Measurements from ENCODE around the gene ANKRD55.
"Not testable (repeated sequence)": the region's sequence is repeated elsewhere in the genome, so short reads cannot be mapped to it uniquely, and the experiment has no call there.

ANKRD55 gene

GRCh38 chr5:56253924-56254323 is 20.8 kb upstream of the ANKRD55 start:
- DNase-seq (ENCODE audit: low read depth in 1 of 2, low spot score in 1 of 2), result no peak

- DNase-seq (ENCODE audit: low read depth in 1 of 2, low spot score in 1 of 2), result no peak
These were observed 20.0 kb upstream of the ANKRD55 start for GRCh38 chr5:56253126-56253525.

GRCh38 chr5:56251918-56252553 is 18.9 kb upstream of the ANKRD55 start:
- no peak for DNase-seq (ENCODE audit: low read depth in 1 of 2, low spot score in 1 of 2)

GRCh38 chr5:56251440-56251839 is 18.3 kb upstream of the ANKRD55 start:
- DNase-seq (ENCODE audit: low read depth in 1 of 2, low spot score in 1 of 2), result no peak

GRCh38 chr5:56250011-56250410 is 16.9 kb upstream of the ANKRD55 start:
- no peak for DNase-seq (ENCODE audit: low read depth in 1 of 2, low spot score in 1 of 2)

- DNase-seq (ENCODE audit: low read depth in 1 of 2, low spot score in 1 of 2), result not testable (repeated sequence)
These were observed 16.0 kb upstream of the ANKRD55 start for GRCh38 chr5:56249085-56249484.

GRCh38 chr5:56247592-56247991 is 14.5 kb upstream of the ANKRD55 start:
- DNase-seq (ENCODE audit: low read depth in 1 of 2, low spot score in 1 of 2), result no peak

GRCh38 chr5:56246769-56247168 is 13.6 kb upstream of the ANKRD55 start:
- DNase-seq (ENCODE audit: low read depth in 1 of 2, low spot score in 1 of 2), result no peak

GRCh38 chr5:56245481-56245880 is 12.4 kb upstream of the ANKRD55 start:
- DNase-seq (ENCODE audit: low read depth in 1 of 2, low spot score in 1 of 2), result no peak

- DNase-seq (ENCODE audit: low read depth in 1 of 2, low spot score in 1 of 2), result no peak
These were observed 11.5 kb upstream of the ANKRD55 start for GRCh38 chr5:56244627-56245026.

- DNase-seq (ENCODE audit: low read depth in 1 of 2, low spot score in 1 of 2), result not testable (repeated sequence)
These were observed 9.1 kb upstream of the ANKRD55 start for GRCh38 chr5:56242271-56242670.

GRCh38 chr5:56232538-56232937 is 592 bp downstream of the ANKRD55 start:
- DNase-seq (ENCODE audit: low read depth in 1 of 2, low spot score in 1 of 2), result no peak

GRCh38 chr5:56230576-56230975 is 2.6 kb downstream of the ANKRD55 start:
- no peak for DNase-seq (ENCODE audit: low read depth in 1 of 2, low spot score in 1 of 2)

GRCh38 chr5:56229111-56229510 is 4.0 kb downstream of the ANKRD55 start:
- DNase-seq (ENCODE audit: low read depth in 1 of 2, low spot score in 1 of 2), result no peak

- DNase-seq (ENCODE audit: low read depth in 1 of 2, low spot score in 1 of 2), result no peak
These were observed 4.5 kb downstream of the ANKRD55 start for GRCh38 chr5:56228631-56229030.

GRCh38 chr5:56227691-56228090 is 5.4 kb downstream of the ANKRD55 start:
- DNase-seq (ENCODE audit: low read depth in 1 of 2, low spot score in 1 of 2), result no peak

GRCh38 chr5:56223298-56223697 is 9.8 kb downstream of the ANKRD55 start:
- not testable (repeated sequence) for DNase-seq (ENCODE audit: low read depth in 1 of 2, low spot score in 1 of 2)

GRCh38 chr5:56221601-56222000 is 11.5 kb downstream of the ANKRD55 start:
- not testable (repeated sequence) for DNase-seq (ENCODE audit: low read depth in 1 of 2, low spot score in 1 of 2)

GRCh38 chr5:56215019-56215830 is 17.9 kb downstream of the ANKRD55 start:
- DNase-seq (ENCODE audit: low read depth in 1 of 2, low spot score in 1 of 2), result no peak

GRCh38 chr5:56213886-56214535 is 19.1 kb downstream of the ANKRD55 start:
- DNase-seq (ENCODE audit: low read depth in 1 of 2, low spot score in 1 of 2), result not testable (repeated sequence)

GRCh38 chr5:56212130-56212879 is 20.8 kb downstream of the ANKRD55 start:
- DNase-seq (ENCODE audit: low read depth in 1 of 2, low spot score in 1 of 2), result no peak

All from activated CD4-positive, alpha-beta T cell treated with anti-CD3 and anti-CD28 coated beads, Interleukin-2, amount 50 U/mL, for 24 hours (primary cell).